Neutrophil (primary cell): ENCODE results near the gene PIP5KL1.

Source experiments
- H3K27ac ChIP-seq: fragments of 200-600 bp; sonication (generic); 2 replicates; pipeline ENCODE4 v1.5.1; 2016; ENCODE audit warnings: mild to moderate bottlenecking, moderate library complexity
- H3K27me3 ChIP-seq: fragments of 200-600 bp; sonication (generic); 2 replicates; pipeline ENCODE4 v1.6.0; 2016; ENCODE audit warnings: mild to moderate bottlenecking
- H3K36me3 ChIP-seq: fragments of 200-600 bp; sonication (generic); 2 replicates; pipeline ENCODE4 v1.5.1; 2017
- H3K4me1 ChIP-seq, 2 experiments: fragments of 200-600 bp in 1 of 2; sonication (generic) in 1 of 2; 1 replicate in 1 of 2; 2 replicates in 1 of 2; pipeline versions ENCODE4 v1.5.1 to v1.6.1; 2013 to 2016; ENCODE audit warnings: low read depth in 1 of 2, low read length in 1 of 2, mild to moderate bottlenecking in 1 of 2, moderate library complexity in 1 of 2; ENCODE audit not compliant: control insufficient read depth in 1 of 2, insufficient read depth in 1 of 2
- H3K4me3 ChIP-seq, 2 experiments: fragments of 200-600 bp in 1 of 2; sonication (generic) in 1 of 2; 1 replicate in 1 of 2; 2 replicates in 1 of 2; pipeline ENCODE4 v1.5.1; 2013 to 2016; ENCODE audit warnings: low read depth in 1 of 2, low read length in 1 of 2, mild to moderate bottlenecking in 1 of 2, moderate library complexity in 1 of 2
- H3K9me3 ChIP-seq: fragments of 200-600 bp; sonication (generic); 2 replicates; pipeline ENCODE4 v1.5.1; 2016
- TF ChIP-seq, protein P1 (sequence below): fragments of 200-600 bp; sonication (generic); IDR thresholded peaks from 2 replicates; pipeline ENCODE4 v1.5.1; 2016; ENCODE audit warnings: antibody characterized with exemption

PIP5KL1 gene

DNA sequence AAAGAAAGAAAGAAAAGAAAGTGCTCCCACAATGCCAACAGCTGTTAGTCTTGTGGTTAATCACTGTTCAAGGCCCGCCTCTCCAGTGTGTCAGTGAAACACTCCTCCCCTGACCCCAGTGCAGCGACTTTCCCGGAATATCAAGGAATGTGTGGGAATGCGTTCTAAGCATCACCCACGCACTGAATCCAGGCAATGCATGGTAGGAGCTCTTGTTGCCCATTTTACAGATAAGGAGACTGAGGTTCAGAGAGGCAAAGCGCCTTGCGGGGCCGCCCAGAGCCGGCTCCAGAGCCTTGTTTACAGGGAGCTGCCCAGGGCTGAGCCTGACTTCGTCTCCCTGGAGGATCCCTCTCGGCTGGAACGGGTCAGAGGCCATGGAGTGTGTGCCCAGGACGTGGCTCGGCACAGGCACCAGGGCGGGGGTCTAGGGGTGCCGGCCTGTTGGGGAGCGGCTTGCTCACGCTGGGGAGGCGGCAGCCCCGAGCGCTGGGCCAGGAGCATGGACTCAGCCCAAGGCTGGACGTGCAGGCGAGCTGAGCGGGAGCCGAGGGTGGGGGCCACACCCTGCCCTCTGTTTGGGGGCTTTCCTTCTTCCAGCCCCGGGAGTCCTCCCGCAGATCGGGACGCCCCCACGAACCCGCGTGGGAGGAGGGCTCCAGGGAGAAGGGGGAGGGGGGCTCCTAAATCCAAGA, 32.0 kb downstream of the PIP5KL1 start:
- no peak overlapping the region for H3K27ac ChIP-seq
- no peaks in the 10 kb centered on the region for H3K9me3 ChIP-seq
- H3K4me1 ChIP-seq, result peaks cover 20 to 22% of the 10 kb centered on the region in 2 experiments
- H3K4me3 ChIP-seq, result peak overlapping the region; percentile 53 to 62
- H3K36me3 ChIP-seq, result no peaks in the 10 kb centered on the region
- peaks cover 16% of the 10 kb centered on the region for H3K27me3 ChIP-seq
- TF ChIP-seq, protein P1, sequence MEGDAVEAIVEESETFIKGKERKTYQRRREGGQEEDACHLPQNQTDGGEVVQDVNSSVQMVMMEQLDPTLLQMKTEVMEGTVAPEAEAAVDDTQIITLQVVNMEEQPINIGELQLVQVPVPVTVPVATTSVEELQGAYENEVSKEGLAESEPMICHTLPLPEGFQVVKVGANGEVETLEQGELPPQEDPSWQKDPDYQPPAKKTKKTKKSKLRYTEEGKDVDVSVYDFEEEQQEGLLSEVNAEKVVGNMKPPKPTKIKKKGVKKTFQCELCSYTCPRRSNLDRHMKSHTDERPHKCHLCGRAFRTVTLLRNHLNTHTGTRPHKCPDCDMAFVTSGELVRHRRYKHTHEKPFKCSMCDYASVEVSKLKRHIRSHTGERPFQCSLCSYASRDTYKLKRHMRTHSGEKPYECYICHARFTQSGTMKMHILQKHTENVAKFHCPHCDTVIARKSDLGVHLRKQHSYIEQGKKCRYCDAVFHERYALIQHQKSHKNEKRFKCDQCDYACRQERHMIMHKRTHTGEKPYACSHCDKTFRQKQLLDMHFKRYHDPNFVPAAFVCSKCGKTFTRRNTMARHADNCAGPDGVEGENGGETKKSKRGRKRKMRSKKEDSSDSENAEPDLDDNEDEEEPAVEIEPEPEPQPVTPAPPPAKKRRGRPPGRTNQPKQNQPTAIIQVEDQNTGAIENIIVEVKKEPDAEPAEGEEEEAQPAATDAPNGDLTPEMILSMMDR, result no peak

DNA sequence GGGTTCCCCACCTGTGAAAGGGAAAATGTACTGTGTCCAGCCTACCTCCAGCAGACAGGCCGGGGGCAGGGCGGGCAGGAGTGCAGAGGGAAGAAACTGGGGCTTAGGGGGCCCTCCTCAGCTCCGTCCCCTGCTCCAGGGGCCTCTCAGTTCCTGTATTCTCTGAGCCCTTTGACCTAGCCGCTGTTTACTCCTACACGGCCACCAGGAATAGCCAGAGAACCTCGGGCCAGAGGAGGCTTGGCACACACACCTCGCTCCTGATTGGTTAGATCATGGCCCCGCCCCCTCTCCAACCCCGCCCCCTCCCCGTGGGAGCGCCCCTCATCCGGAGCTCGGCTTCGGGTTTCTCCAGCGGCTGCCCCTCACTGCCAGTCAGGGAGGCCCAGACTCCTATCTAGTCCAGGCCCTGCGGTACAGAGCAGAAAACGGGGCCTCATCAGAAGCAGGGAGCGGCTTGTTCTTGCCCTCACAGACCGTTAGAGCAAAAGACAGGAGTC, 33.3 kb downstream of the PIP5KL1 start:
- Histone ChIP-seq H3K4me3 (no peak overlapping the region), H3K4me1 (peaks cover 16% of the 10 kb centered on the region in 2 experiments), H3K27ac (no peak overlapping the region), H3K27me3 (peaks cover 16% of the 10 kb centered on the region), H3K9me3 (no peaks in the 10 kb centered on the region), H3K36me3 (no peaks in the 10 kb centered on the region)
- TF ChIP-seq, protein P1, result no peak

DNA sequence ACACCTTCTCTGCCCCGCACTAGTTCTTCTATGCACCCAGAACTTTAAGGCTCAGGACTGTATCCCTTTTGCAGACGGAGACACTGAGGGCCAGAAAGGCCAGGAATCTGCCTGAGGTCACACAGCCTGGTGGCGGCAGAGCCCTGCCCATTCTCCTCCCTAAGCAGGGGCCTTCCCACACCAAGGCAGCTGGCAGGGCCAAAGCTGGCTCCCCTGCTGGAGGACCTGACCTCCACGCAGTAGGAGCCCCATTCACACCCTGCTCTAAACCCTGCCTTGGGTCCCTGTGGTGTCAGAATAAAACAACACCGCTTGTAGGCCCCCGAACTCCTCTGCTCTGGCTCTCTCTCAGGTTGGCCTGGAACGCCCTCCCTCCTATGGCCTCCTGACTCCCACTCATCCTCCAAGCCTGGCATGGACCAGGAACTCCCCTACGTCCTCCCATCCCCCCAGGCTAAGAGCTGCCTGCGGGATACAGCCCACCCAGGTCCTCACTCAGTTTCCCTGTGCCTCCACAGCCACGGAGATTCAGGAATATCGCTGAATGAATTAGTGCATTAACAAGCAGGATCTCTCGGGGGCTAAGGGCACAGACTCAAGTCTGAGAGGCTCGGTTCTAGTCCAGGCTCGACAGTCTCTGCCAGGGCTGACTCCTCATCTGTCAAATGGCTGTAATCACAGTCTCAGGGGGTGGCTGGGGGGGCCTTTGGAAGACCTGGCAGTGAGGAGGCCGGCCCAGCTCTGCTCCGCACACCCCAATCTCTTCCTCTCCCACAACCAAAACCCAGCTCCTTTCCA, 34.0 kb downstream of the PIP5KL1 start:
- H3K27ac ChIP-seq, result no peak overlapping the region

DNA sequence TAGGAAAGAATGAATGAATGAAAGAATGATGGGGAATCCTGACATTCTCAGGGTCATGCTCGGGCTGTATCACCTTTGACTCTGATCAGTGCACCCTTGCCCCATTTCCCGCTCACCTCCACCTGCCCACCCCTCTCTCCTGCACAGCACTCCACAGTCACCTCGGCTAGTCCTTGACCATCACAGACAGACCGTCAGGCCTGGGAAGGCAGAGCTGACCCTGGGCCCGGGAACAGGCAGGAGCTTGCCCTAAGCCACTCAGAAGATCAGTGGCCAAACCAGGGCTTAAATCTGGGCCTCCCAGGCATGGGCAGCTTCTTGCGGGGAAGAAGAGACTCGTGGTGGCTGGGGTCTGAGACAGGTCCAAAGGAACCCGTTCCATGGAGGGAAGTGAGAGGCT, 34.8 kb downstream of the PIP5KL1 start:
- H3K36me3 ChIP-seq, result no peaks in the 10 kb centered on the region

More for the DNA sequence above, 34.0 kb downstream of the PIP5KL1 start:
- H3K9me3 ChIP-seq, result no peaks in the 10 kb centered on the region
- H3K27me3 ChIP-seq, result peaks cover 16% of the 10 kb centered on the region
- H3K4me3 ChIP-seq, result no peak overlapping the region
- TF ChIP-seq, protein P1, result no peak
- peaks cover 16% of the 10 kb centered on the region in 2 experiments for H3K4me1 ChIP-seq
- no peaks in the 10 kb centered on the region for H3K36me3 ChIP-seq

DNA sequence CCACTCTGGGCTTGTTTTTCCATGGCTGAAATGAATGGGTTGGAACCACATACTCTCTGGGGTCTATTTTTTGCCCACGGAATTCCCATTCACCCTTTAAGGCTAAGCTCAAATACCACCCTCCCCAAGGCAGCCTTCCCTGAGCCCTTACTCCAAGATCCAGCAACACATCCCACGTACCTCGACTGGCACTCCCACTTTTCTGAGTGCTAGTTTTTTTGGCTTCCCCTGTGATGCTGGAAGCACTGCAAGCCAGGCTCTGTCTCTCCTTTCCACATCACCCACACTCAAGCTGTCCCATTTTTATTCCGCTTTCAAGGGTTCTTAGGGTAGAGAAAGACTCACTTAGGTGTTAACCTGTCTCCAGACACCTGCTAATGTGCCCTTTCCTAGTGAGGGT, 37.2 kb downstream of the PIP5KL1 start:
- TF ChIP-seq, protein P1, result no peak
- Histone ChIP-seq H3K27ac (no peak overlapping the region), H3K4me3 (no peak overlapping the region), H3K36me3 (no peaks in the 10 kb centered on the region), H3K4me1 (peaks cover 3 to 4% of the 10 kb centered on the region in 2 experiments), H3K9me3 (no peaks in the 10 kb centered on the region), H3K27me3 (peaks cover 8% of the 10 kb centered on the region)

More for the DNA sequence above, 34.8 kb downstream of the PIP5KL1 start:
- TF ChIP-seq, protein P1, result no peak
- peaks cover 16% of the 10 kb centered on the region for H3K27me3 ChIP-seq
- no peak overlapping the region for H3K4me3 ChIP-seq
- H3K27ac ChIP-seq, result no peak overlapping the region
- peaks cover 16% of the 10 kb centered on the region in 2 experiments for H3K4me1 ChIP-seq
- no peaks in the 10 kb centered on the region for H3K9me3 ChIP-seq
